HG03103 (cell line): ENCODE measurements around the gene FOSL1.

Source experiments
- ATAC-seq: cut with Tn5 transposase; IDR thresholded peaks from one replicate; pipeline ENCODE4 v1.9.1; 2021; ENCODE audit warnings: low read depth; ENCODE audit not compliant: unreplicated experiment

The FOSL1 gene

GRCh38 chr11:65865550-65866172 lies 34.5 kb downstream of the FOSL1 start:
- no peak for ATAC-seq

GRCh38 chr11:65864706-65865471 lies 35.3 kb downstream of the FOSL1 start:
- ATAC-seq = no peak

GRCh38 chr11:65863889-65864705 lies 36.1 kb downstream of the FOSL1 start:
- no peak for ATAC-seq

GRCh38 chr11:65862941-65863888 lies 37.0 kb downstream of the FOSL1 start:
- no peak for ATAC-seq

GRCh38 chr11:65862191-65862735 lies 37.9 kb downstream of the FOSL1 start:
- no peak for ATAC-seq

GRCh38 chr11:65861533-65862183 lies 38.5 kb downstream of the FOSL1 start:
- ATAC-seq = no peak

- ATAC-seq = no peak
Measured at GRCh38 chr11:65861165-65861505, 39.1 kb downstream of the FOSL1 start.

- no peak for ATAC-seq
Measured at GRCh38 chr11:65860278-65861164, 39.7 kb downstream of the FOSL1 start, which contains the start of gene MUS81. MUS81 (plus strand) TSS chr11:65860433; CDS start chr11:65860754, 321 bp downstream.

GRCh38 chr11:65859812-65860277 lies 40.3 kb downstream of the FOSL1 start:
- ATAC-seq = no peak

GRCh38 chr11:65859095-65859811 lies 40.9 kb downstream of the FOSL1 start:
- peak; percentile 57 for ATAC-seq

GRCh38 chr11:65858681-65859087 lies 41.5 kb downstream of the FOSL1 start:
- no peak for ATAC-seq

- peak; percentile 33 for ATAC-seq
Measured at GRCh38 chr11:65857853-65858680, 42.1 kb downstream of the FOSL1 start, which contains the start of gene CFL1. CFL1 (minus strand) TSS chr11:65858180; CDS start chr11:65858099, 81 bp downstream.

GRCh38 chr11:65857500-65857852 lies 42.7 kb downstream of the FOSL1 start:
- ATAC-seq = no peak

GRCh38 chr11:65856689-65857499 lies 43.3 kb downstream of the FOSL1 start:
- ATAC-seq = no peak

- ATAC-seq = no peak
Measured at GRCh38 chr11:65855927-65856363, 44.2 kb downstream of the FOSL1 start.
